NCI-H460 (cell line): Measurements from ENCODE around the gene ADNP. TPM values are rescaled to one million over a fixed set of nuclear protein-coding genes. Genes with fewer than 3 reads are reported as not detected.
"Not testable (repeated sequence)": the region's sequence is repeated elsewhere in the genome, so short reads cannot be mapped to it uniquely, and the experiment has no call there.

Experiments used
- DNase-seq: peaks from one replicate; pipeline ENCODE4 v3.0.0-alpha.2; 2016; ENCODE audit warnings: low read depth; ENCODE audit errors: extremely low read depth
- polyA plus RNA-seq: library from polyadenylated mRNA; depleted of rRNA; stranded (reverse); fragments of >200 nt; gene quantifications from 2 replicates; pipeline ENCODE4 v1.2.3, GENCODE V29; 2014; cell fraction: nucleus; rRNA removed
- total RNA-seq: library from RNA; depleted of rRNA; stranded (reverse); fragments of >200 nt; shearing (Covaris generic); gene quantifications from 2 replicates; pipeline ENCODE4 v1.2.3, GENCODE V29; 2014; rRNA removed

ADNP gene
- 28.1 and 32.6 TPM in 2 replicates for total RNA-seq
- polyA plus RNA-seq, result 24.8 and 32.3 TPM in 2 replicates

GRCh38 chr20:50931306-50932015 is at the start of gene ADNP:
ADNP (minus strand) TSS chr20:50931437; CDS start chr20:50903996, 27,441 bp downstream.
- peak; percentile 92 for DNase-seq

GRCh38 chr20:50980071-50980681 is 48.9 kb upstream of the ADNP start:
- DNase-seq, result peak; percentile 83

GRCh38 chr20:50978533-50978932 is 47.3 kb upstream of the ADNP start:
- DNase-seq, result not testable (repeated sequence)

GRCh38 chr20:50977066-50978021 is 46.1 kb upstream of the ADNP start:
- DNase-seq, result no peak

GRCh38 chr20:50975701-50976330 is 44.6 kb upstream of the ADNP start:
- DNase-seq, result no peak

GRCh38 chr20:50969912-50970311 is 38.7 kb upstream of the ADNP start:
- DNase-seq, result no peak

GRCh38 chr20:50969435-50969834 is 38.2 kb upstream of the ADNP start:
- no peak for DNase-seq

- no peak for DNase-seq
These were observed 37.1 kb upstream of the ADNP start for GRCh38 chr20:50968289-50968688.

GRCh38 chr20:50967586-50967985 is 36.3 kb upstream of the ADNP start:
- DNase-seq, result no peak

- DNase-seq, result no peak
These were observed 28.4 kb upstream of the ADNP start for GRCh38 chr20:50959543-50960126.

- peak; percentile 88 for DNase-seq
These were observed 27.6 kb upstream of the ADNP start, which contains the start of gene MOCS3 for GRCh38 chr20:50958615-50959542. MOCS3 (plus strand) TSS chr20:50958818; CDS start chr20:50958843, 25 bp downstream.

GRCh38 chr20:50957798-50958614 is 26.8 kb upstream of the ADNP start, which contains the start of gene DPM1:
DPM1 (minus strand) TSS chr20:50958532; CDS start chr20:50958523, 9 bp downstream.
- peak; percentile 80 for DNase-seq

GRCh38 chr20:50957276-50957675 is 26.0 kb upstream of the ADNP start:
- DNase-seq, result no peak

- DNase-seq, result no peak
These were observed 22.6 kb upstream of the ADNP start for GRCh38 chr20:50953821-50954220.

GRCh38 chr20:50953196-50953595 is 22.0 kb upstream of the ADNP start:
- no peak for DNase-seq

GRCh38 chr20:50948132-50948785 is 17.0 kb upstream of the ADNP start:
- no peak for DNase-seq

- DNase-seq, result no peak
These were observed 11.8 kb upstream of the ADNP start for GRCh38 chr20:50943069-50943468.
